ENCODE measurements around the gene LDLRAD3.

- TF ChIP-seq CTCF (optimal IDR thresholded peaks at IDR 0.05 in 1 of 3, IDR thresholded peaks at IDR 0.05 in 1 of 3, conservative IDR thresholded peaks at IDR 0.05 in 1 of 3; ENCODE audit: extremely low read depth in 1 of 3, insufficient read depth in 2 of 3, low read length in 3 of 3) (no peak), EZH2 (IDR thresholded peaks at IDR 0.05; ENCODE audit: low read length) (no peak)
Measured at GRCh38 chr11:36101466-36101865, 157.6 kb downstream of the LDLRAD3 start.

Data from keratinocyte (primary cell).